ENCODE results near the gene WWP2.
"Not testable (repeated sequence)": the region's sequence is repeated elsewhere in the genome, so short reads cannot be mapped to it uniquely, and the experiment has no call there.

The WWP2 gene

GRCh38 chr16:69745959-69746358 is 16.2 kb upstream of the WWP2 start:
- no peak for DNase-seq (ENCODE audit: low read depth, low spot score)

- DNase-seq (ENCODE audit: low read depth, low spot score): no peak
Measured at GRCh38 chr16:69747115-69747514, 15.0 kb upstream of the WWP2 start.

- no peak for DNase-seq (ENCODE audit: low read depth, low spot score)
Measured at GRCh38 chr16:69748694-69749345, 13.3 kb upstream of the WWP2 start.

GRCh38 chr16:69754143-69754468 is 8.0 kb upstream of the WWP2 start:
- no peak for DNase-seq (ENCODE audit: low read depth, low spot score)

- peak; percentile 99 for DNase-seq (ENCODE audit: low read depth, low spot score)
Measured at GRCh38 chr16:69754469-69755310, 7.4 kb upstream of the WWP2 start, which contains the start of gene NOB1. Gene NOB1, minus strand, starts transcription at chr16:69754926. Its CDS starts 16 bp downstream, at chr16:69754910.

GRCh38 chr16:69756705-69757104 is 5.4 kb upstream of the WWP2 start:
- DNase-seq (ENCODE audit: low read depth, low spot score): no peak

GRCh38 chr16:69757375-69757774 is 4.8 kb upstream of the WWP2 start:
- DNase-seq (ENCODE audit: low read depth, low spot score): not testable (repeated sequence)

DNA sequence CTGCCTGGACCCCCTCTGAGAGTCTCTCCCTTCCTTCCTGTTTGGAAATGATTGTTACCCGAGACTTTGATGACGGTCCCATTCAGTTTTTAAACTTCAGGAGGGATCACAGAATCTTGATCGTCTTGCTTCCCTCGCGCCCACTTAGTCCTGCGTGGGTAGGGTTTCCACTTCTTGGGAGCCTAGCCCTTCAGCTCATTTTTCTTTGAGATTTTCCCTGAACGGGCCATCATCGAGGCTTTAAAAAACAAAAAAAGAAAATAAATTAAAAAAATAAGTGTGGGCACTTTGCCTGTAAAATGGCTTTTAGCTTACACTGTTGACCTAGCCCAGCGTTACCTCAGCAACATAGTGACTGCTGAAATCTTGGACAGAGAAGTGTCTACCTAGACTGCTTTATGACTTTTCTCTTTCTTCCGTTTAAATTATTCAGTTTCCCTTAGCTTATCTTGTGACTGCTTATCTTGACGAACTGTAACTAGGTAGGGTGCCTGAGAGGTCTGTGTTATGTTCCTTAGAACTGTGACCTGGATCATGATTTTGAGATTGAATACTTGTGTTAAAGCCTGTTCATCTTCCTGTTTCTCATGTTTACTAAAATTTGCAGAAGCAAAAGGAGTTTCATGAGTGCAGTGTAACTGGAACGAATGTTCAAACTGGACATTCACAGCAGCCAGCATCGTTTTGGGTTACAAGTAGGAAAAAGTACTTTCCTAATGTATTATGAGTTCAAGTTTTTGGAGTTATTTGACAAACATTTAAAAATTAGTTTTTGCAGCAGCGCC is 874 bp downstream of the WWP2 start:
- DNase-seq (ENCODE audit: low read depth, low spot score): peak; percentile 58

DNA sequence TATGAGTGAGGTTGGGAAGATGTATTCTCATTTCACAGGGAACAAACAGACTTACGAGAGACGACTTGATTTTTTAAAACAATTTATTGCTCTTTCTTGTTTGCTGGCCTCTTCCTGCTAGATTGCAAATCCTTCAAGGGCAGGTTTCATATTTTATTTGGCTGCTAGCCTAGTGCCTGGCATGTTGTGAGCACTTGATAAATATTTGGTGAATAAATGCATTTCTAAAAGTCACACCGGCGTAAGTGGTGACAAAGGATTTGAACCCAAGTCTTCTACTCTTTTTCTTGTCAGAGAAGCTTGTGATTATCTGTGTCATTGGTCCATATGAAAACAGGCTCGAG is 1.4 kb downstream of the WWP2 start:
- no peak for DNase-seq (ENCODE audit: low read depth, low spot score)

DNA sequence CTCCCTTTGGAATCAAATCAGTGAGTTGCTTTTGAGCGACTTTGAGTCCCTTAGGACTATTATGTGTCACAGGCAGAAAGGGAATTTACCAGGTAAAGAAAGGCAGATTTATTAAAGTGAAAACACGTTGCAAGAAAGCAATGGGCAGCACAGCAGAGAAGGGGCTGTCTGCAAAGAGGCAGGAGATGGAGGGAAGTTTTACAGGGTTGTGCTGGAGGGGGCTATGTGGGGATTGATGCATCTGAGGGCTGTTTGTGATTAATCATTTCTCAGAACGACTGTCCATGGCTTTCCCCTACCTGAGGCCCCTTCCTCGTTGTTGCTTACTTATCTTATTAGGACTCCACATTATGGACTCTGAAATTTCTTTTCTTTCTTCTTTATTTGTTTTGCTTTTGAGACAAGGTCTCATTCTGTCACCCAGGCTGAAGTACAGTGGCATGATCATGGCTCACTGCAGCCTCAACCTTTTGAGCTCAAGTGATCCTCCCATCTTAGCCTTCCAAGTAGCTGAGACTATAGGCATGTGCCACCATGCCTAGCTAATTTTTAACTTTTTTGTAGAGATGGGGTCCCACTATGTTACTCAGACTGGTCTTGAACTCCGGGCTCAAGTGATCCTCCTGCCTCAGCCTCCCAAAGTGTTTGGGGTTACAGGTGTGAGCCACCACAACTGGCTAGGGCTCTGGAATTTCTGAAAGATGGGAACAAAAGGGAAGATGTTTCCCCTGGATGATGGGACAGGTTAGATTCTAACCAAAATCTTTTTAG is 5.5 kb downstream of the WWP2 start:
- DNase-seq (ENCODE audit: low read depth, low spot score): no peak

DNA sequence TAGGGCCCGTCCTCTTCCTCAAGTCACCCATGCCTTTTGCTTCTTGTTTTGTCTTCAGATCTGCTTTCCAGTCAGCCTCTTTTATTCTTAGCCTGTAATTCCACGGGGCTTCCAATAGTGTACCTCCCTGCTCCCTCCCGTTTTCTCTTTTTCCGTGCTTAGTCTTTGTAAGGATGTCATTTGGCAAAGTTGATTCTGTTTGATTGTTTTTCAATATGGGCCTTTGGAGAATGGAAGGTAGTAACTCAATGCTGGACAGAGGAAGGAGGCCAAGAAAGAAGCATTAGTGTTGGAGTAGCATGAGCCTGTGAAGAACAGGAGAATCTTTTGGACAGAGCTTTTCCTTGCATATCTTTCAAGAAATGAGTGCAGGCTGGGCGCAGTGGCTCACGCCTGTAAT is 6.5 kb downstream of the WWP2 start:
- no peak for DNase-seq (ENCODE audit: low read depth, low spot score)

DNA sequence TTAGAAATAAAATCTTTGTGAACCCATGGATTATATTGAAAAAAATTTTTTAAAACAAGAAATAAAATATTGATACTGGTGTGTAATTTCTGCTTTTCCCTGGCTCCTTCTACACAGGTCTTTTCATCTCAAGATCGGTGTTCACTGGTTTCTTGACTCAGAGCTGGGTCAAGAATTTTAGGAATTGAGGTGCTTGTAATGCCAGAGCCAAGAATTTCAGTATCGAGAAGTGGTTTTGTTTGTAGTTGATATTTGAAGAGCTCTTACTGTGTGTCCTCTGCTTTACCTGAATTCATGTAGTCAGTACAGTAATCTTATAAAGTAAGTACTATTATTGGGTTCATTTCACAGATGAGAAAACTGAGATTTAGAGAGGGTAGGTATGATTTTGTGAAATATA is 7.3 kb downstream of the WWP2 start:
- DNase-seq (ENCODE audit: low read depth, low spot score): no peak

DNA sequence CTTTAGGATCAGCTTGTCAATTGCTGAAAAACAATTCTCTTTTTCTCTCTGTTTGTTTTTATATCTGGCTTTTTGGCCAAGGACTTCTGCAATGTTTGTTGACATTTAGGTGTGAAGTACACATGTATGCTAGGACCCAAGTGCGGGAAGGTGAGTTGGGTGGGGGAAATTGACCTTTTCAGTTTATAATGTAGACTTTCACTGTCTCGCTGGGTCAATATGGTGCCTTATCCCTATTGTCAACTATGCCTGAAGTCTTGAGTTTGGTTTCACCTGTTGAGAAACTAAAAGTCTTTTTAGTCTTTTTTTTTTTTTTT is 9.5 kb downstream of the WWP2 start:
- no peak for DNase-seq (ENCODE audit: low read depth, low spot score)

DNA sequence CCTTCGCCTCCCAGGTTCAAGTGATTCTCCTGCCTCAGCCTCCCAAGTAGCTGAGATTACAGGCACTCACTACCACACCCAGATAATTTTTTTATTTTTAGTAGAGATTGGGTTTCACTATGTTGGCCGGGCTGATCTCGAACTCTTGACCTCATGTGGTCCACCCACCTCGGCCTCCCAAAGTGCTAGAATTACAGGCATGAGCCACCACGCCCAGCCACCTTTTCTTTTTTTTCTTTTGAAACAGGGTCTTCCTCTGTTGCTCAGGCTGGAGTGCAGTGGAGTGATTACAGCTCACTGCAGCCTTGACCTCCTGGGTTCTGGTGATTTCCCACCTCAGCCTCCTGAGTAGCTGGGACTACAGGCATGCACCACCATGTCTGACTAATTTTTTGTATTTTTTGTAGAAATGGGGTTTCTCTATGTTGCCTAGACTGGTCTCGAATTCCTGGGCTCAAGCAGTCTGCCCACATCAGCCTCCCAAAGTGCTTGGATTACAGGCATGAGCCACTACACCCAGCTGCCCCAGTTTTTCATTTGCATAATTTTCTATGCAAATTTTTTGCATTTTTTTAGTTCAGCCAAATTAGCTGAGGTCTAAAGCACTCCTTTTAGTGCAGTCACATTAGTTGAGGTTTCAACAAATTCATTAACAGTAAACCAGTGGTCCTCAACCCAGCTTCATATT is 11.3 kb downstream of the WWP2 start:
- DNase-seq (ENCODE audit: low read depth, low spot score): peak; percentile 4

- no peak for DNase-seq (ENCODE audit: low read depth, low spot score)
Measured at GRCh38 chr16:69775563-69775962, 13.4 kb downstream of the WWP2 start.

- no peak for DNase-seq (ENCODE audit: low read depth, low spot score)
Measured at GRCh38 chr16:69779724-69780123, 17.6 kb downstream of the WWP2 start.

GRCh38 chr16:69781118-69781517 is 19.0 kb downstream of the WWP2 start:
- no peak for DNase-seq (ENCODE audit: low read depth, low spot score)

DNA sequence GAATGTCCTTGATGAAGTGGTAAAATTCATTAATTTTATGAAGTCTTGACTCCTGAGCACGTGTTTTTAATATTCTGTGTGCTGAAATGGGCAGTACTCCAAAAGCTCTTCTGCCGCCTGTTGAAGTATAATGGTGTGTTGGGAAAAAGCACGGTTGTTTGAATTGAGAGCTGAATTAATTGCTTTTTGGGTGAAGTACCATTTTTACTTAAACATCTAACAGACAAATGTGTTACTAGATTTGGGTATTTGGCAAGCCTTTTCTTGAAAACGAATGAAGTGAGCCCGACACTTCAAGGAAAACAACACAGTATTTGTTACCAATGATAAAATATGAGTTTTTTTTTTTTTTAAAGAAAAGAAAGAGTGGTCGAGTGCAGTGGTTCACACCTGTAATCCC is 22.5 kb downstream of the WWP2 start:
- DNase-seq (ENCODE audit: low read depth, low spot score): no peak

DNA sequence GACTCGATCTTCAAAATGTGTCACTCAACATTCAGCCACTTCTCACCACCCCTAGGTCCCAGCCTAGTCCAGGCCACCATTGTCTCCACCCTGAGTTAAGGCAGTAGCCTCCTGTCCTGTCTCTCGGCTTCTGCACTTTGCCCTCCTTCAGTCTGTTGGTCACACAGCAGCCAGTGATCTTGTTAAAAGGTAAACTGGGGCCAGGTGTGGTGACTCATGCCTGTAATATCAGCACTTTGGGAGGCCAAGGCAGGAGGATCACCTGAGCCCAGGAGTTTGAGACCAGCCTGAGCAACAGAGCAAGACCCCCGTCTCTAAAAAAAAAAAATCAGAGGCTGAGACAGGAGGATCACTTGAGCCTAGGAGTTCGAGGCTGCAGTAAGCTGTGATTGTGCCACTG is 25.8 kb downstream of the WWP2 start:
- DNase-seq (ENCODE audit: low read depth, low spot score): no peak

GRCh38 chr16:69791391-69791847 is 29.3 kb downstream of the WWP2 start:
- DNase-seq (ENCODE audit: low read depth, low spot score): not testable (repeated sequence)

DNA sequence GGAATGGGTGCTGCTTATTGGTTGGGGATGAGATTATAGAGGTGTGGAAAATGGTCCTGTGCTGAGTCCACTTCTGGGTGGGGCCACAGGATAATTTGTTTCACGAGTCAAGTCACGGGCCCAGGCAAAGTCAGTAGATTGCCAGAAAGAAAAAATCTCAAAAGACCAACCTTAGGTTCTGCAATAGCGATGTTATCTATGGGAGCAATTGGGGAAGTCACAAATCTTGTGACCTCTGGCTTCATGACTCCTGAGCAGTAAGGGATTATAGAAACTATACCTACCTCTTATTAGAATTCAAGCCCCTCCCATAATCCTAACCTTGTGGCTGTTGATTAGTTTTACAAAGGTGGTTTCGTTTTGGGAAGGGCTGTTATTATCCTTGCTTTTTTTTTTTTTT is 31.4 kb downstream of the WWP2 start:
- DNase-seq (ENCODE audit: low read depth, low spot score): no peak
